Measurements from ENCODE around the gene VAMP5.
"Not testable (repeated sequence)": the region's sequence is repeated elsewhere in the genome, so short reads cannot be mapped to it uniquely, and the experiment has no call there.

Gene VAMP5

GRCh38 chr2:85584354-85584856 lies at the start of gene VAMP5:
VAMP5 (plus strand) TSS chr2:85584431; CDS start chr2:85584491, 60 bp downstream.
- DNase-seq, result peak; percentile 67

- DNase-seq, result no peak
Observed at GRCh38 chr2:85534881-85535280, 49.4 kb upstream of the VAMP5 start.

GRCh38 chr2:85536479-85536878 lies 47.8 kb upstream of the VAMP5 start:
- no peak for DNase-seq

- peak; percentile 38 for DNase-seq
Observed at GRCh38 chr2:85537600-85538506, 46.4 kb upstream of the VAMP5 start.

- peak; percentile 89 for DNase-seq
Observed at GRCh38 chr2:85538507-85539360, 45.5 kb upstream of the VAMP5 start, which contains the start of gene MAT2A. MAT2A (plus strand) TSS chr2:85539168; CDS start chr2:85539288, 120 bp downstream.

GRCh38 chr2:85539361-85540132 lies 44.7 kb upstream of the VAMP5 start:
- peak; percentile 76 for DNase-seq

- no peak for DNase-seq
Observed at GRCh38 chr2:85540133-85540648, 44.0 kb upstream of the VAMP5 start.

GRCh38 chr2:85541262-85541661 lies 43.0 kb upstream of the VAMP5 start:
- DNase-seq, result no peak

GRCh38 chr2:85541753-85542457 lies 42.3 kb upstream of the VAMP5 start:
- DNase-seq, result no peak

- DNase-seq, result no peak
Observed at GRCh38 chr2:85542777-85543176, 41.5 kb upstream of the VAMP5 start.

GRCh38 chr2:85544254-85544691 lies 40.0 kb upstream of the VAMP5 start:
- DNase-seq, result not testable (repeated sequence)

- not testable (repeated sequence) for DNase-seq
Observed at GRCh38 chr2:85544915-85545779, 39.1 kb upstream of the VAMP5 start.

- DNase-seq, result no peak
Observed at GRCh38 chr2:85545780-85546240, 38.4 kb upstream of the VAMP5 start.

GRCh38 chr2:85547089-85547858 lies 37.0 kb upstream of the VAMP5 start:
- DNase-seq, result no peak

GRCh38 chr2:85547859-85548607 lies 36.2 kb upstream of the VAMP5 start:
- DNase-seq, result no peak

GRCh38 chr2:85548608-85548900 lies 35.7 kb upstream of the VAMP5 start:
- DNase-seq, result no peak

- no peak for DNase-seq
Observed at GRCh38 chr2:85549095-85549494, 35.1 kb upstream of the VAMP5 start.

- DNase-seq, result no peak
Observed at GRCh38 chr2:85549826-85550225, 34.4 kb upstream of the VAMP5 start.

- DNase-seq, result no peak
Observed at GRCh38 chr2:85550486-85550885, 33.7 kb upstream of the VAMP5 start.
